Sigmoid colon (tissue), 7 donors: ENCODE measurements around the gene NR1I3. TPM values are rescaled to one million over a fixed set of nuclear protein-coding genes. Genes with fewer than 3 reads are reported as not detected.

Experiments used
- DNase-seq: peaks from one replicate; pipeline ENCODE4 v3.0.0-alpha.2; 2019
- H3K27ac ChIP-seq, 4 donors: fragments of 200-600 bp; sonication (generic); one replicate each; pipeline ENCODE4 v1.5.1; 2016 to 2019; ENCODE audit warnings: mild to moderate bottlenecking in 1 of 4
- H3K27me3 ChIP-seq, 3 donors: fragments of 200-600 bp; sonication (generic); one replicate each; pipeline ENCODE4 v1.5.1; 2019; ENCODE audit warnings: mild to moderate bottlenecking in 1 of 3
- H3K36me3 ChIP-seq, 4 donors: fragments of 200-600 bp; sonication (generic); one replicate each; pipeline ENCODE4 v1.5.1; 2016 to 2019
- H3K4me1 ChIP-seq, 4 donors: fragments of 200-600 bp; sonication (generic); one replicate each; pipeline ENCODE4 v1.5.1; 2017 to 2019
- H3K4me3 ChIP-seq, 4 donors: fragments of 200-600 bp; sonication (generic); one replicate each; pipeline ENCODE4 v1.5.1; 2017 to 2019; ENCODE audit warnings: mild to moderate bottlenecking in 2 of 4, moderate library complexity in 1 of 4
- H3K9me3 ChIP-seq, 4 donors: fragments of 200-600 bp in 3 of 4; sonication (generic) in 3 of 4; one replicate each; pipeline versions ENCODE4 v1.5.1 to v1.6.1; 2013 to 2019
- EP300 ChIP-seq, 4 donors: sonication (generic); formaldehyde crosslinking; IDR thresholded peaks; one replicate each; pipeline ENCODE4 v1.6.1; 2017; ENCODE audit warnings: antibody characterized with exemption in 4 of 4
- POLR2A ChIP-seq, 2 donors: fragments of 450-650 bp; IDR thresholded peaks; one replicate each; pipeline ENCODE4 v1.6.1; 2016; ENCODE audit warnings: antibody characterized with exemption in 2 of 2, mild to moderate bottlenecking in 2 of 2, moderate library complexity in 2 of 2
- POLR2AphosphoS5 ChIP-seq, 4 donors: sonication (generic); formaldehyde crosslinking; IDR thresholded peaks; one replicate each; pipeline ENCODE4 v1.6.1; 2017; ENCODE audit warnings: antibody characterized with exemption in 4 of 4
- WGBS, 2 donors: extraction: QIAGEN DNeasy Blood & Tissue Kit; methylation state at CpG; one replicate each; pipeline ENCODE4 v1.1.7; 2013; 5-methylcytosine and 5-hydroxymethylcytosine counted together
- intact Hi-C: fragments of 100-400 bp; cut with DNase I; formaldehyde crosslinking; loops from one replicate; pipeline ENCODE4 v1.15.1; 2023
- polyA plus RNA-seq, 3 donors: library from polyadenylated mRNA; stranded (reverse); fragments of 200-250 nt; gene quantifications; one replicate each; pipeline ENCODE4 v1.2.3, GENCODE V29; 2013
- total RNA-seq, 4 donors: library from RNA; depleted of rRNA; stranded (reverse); fragments of >200 nt; gene quantifications; one replicate each; pipeline ENCODE4 v1.1.0, GENCODE V29; 2016
- TF ChIP-seq, protein P1 (sequence below), 4 experiments: fragments of 450-650 bp in 3 of 4; fragments of 200-600 bp in 1 of 4; IDR thresholded peaks; one replicate each; pipeline ENCODE4 v1.5.1; 2016 to 2019; ENCODE audit warnings: antibody characterized with exemption in 4 of 4, mild to moderate bottlenecking in 3 of 4, moderate library complexity in 2 of 4
- donor health status: healthy with polysubstance abuse.
- donor health status: Bipolar disorder and iron deficiency.
- donor health status: healthy.

NR1I3 gene
- total and polyA plus RNA-seq, 7 donors, result 0.13 TPM; not detected in 6

GRCh38 chr1:161206411-161207140 is 31.4 kb downstream of the NR1I3 start:
- H3K27ac ChIP-seq, result peak overlapping the region; percentile 67 to 96 (median 76)
- 80 to 87% methylated on average over 12 of the region's 12 CpGs for WGBS, 2 donors
- DNase-seq, result no peak
- peaks cover 9 to 81% (median 38%) of the 10 kb centered on the region in 4 donors for H3K36me3 ChIP-seq
- H3K4me3 ChIP-seq, result no peak overlapping the region
- TF ChIP-seq POLR2A (IDR thresholded peaks at IDR 0.05) (no peak), POLR2AphosphoS5 (IDR thresholded peaks at IDR 0.05) (peak in 1 of 4 donors; percentile 36)
- intact Hi-C loops, result loop anchor here (5.0 kb wide), 1 partner anchor 86 kb away; no protein-coding TSS in a partner anchor
- H3K27me3 ChIP-seq, result no peaks in the 10 kb centered on the region
- H3K4me1 ChIP-seq, result peaks cover 0 to 61% (median 40%) of the 10 kb centered on the region in 4 donors
- no peaks in the 10 kb centered on the region for H3K9me3 ChIP-seq

- TF ChIP-seq EP300 (IDR thresholded peaks at IDR 0.05) (peak in 1 of 4 donors; percentile 4), POLR2A (IDR thresholded peaks at IDR 0.05) (peak; percentile 60 to 81), POLR2AphosphoS5 (IDR thresholded peaks at IDR 0.05) (peak; percentile 86 to 90 (median 88))
- TF ChIP-seq, protein P1, sequence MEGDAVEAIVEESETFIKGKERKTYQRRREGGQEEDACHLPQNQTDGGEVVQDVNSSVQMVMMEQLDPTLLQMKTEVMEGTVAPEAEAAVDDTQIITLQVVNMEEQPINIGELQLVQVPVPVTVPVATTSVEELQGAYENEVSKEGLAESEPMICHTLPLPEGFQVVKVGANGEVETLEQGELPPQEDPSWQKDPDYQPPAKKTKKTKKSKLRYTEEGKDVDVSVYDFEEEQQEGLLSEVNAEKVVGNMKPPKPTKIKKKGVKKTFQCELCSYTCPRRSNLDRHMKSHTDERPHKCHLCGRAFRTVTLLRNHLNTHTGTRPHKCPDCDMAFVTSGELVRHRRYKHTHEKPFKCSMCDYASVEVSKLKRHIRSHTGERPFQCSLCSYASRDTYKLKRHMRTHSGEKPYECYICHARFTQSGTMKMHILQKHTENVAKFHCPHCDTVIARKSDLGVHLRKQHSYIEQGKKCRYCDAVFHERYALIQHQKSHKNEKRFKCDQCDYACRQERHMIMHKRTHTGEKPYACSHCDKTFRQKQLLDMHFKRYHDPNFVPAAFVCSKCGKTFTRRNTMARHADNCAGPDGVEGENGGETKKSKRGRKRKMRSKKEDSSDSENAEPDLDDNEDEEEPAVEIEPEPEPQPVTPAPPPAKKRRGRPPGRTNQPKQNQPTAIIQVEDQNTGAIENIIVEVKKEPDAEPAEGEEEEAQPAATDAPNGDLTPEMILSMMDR (IDR thresholded peaks at IDR 0.05), result no peak
- Histone ChIP-seq H3K4me1 (peaks cover 0 to 83% (median 74%) of the 10 kb centered on the region in 4 donors), H3K4me3 (peak within 1 kb of the TSS; percentile 75 to 83 (median 78)), H3K36me3 (peaks cover 0 to 36% (median 10%) of the 10 kb centered on the region in 4 donors), H3K9me3 (no peaks in the 10 kb centered on the region), H3K27ac (peak within 1 kb of the TSS; percentile 94 to 97 (median 96)), H3K27me3 (no peaks in the 10 kb centered on the region)
- 2 to 5% methylated on average over 53 of the region's 53 CpGs for WGBS, 2 donors
- peak; percentile 100 for DNase-seq
- intact Hi-C loops, result loop anchor here (1.0 to 2.0 kb wide), 2 partner anchors 24 to 187 kb away; partner anchors contain the start of gene TOMM40L
Measured at GRCh38 chr1:161201836-161202712, 35.9 kb downstream of the NR1I3 start, which contains the start of gene NDUFS2. Gene NDUFS2, plus strand, starts transcription at chr1:161202367. Its CDS starts 19 bp downstream, at chr1:161202386.

DNA sequence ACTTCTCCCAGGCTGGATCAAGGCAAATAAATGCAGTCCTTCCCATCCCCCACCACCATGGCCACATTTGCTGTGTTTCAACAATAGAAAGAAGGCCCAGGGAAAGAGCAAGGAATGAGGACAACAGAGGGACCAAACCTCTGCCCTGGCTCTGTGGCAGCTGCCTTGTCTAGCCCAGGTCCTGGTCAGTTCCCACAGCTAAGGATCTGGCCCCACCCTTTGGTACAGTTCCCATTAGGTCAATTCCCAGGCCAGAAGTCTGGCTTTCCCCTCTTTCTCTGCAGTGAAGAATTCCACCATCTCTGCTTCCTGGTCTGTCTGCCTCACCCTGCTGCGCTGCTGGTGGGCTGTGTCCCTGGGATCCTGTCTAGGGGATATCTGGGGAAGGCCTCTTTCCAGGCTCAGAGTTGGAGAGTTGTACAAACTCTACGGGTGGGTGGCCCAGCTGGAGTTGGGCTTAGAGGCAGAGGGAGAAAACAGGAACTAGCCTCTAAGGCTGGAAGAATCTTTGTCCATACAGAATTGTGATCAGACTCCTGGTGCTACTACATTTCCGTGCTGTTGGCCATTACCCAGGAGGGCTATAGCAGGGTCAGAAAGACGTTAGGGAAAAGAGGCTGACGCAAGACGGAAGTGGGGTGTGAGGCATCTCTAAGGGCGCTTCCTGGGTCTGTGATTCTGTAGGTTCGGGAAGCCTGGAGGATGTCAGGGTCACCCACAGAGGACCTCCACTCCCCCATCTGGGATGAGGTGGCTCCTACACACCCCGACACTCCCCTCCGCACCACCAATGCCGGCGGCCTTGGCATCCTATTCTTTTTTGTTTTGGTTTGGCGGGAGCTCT is 36.8 kb downstream of the NR1I3 start:
- Histone ChIP-seq H3K4me3 (peak overlapping the region; percentile 75 to 83 (median 78)), H3K36me3 (peaks cover 0 to 27% (median 5%) of the 10 kb centered on the region in 4 donors), H3K4me1 (peaks cover 0 to 88% (median 75%) of the 10 kb centered on the region in 4 donors), H3K27ac (peak overlapping the region; percentile 94 to 97 (median 96)), H3K27me3 (no peaks in the 10 kb centered on the region), H3K9me3 (no peaks in the 10 kb centered on the region)
- intact Hi-C loops, result loop anchor here (2.0 kb wide), 1 partner anchor 188 kb away; no protein-coding TSS in a partner anchor
- 76 to 79% methylated on average over 13 of the region's 13 CpGs for WGBS, 2 donors
- TF ChIP-seq EP300 (IDR thresholded peaks at IDR 0.05), result peak in 2 of 4 donors; percentile 3 to 23
- no peak for TF ChIP-seq POLR2A (IDR thresholded peaks at IDR 0.05)
- TF ChIP-seq, protein P1 (IDR thresholded peaks at IDR 0.05), result no peak
- peak in 1 of 4 donors; percentile 39 for TF ChIP-seq POLR2AphosphoS5 (IDR thresholded peaks at IDR 0.05)
- peak; percentile 90 for DNase-seq

- Histone ChIP-seq H3K4me1 (peaks cover 0 to 88% (median 73%) of the 10 kb centered on the region in 4 donors), H3K4me3 (peak overlapping the region in 1 of 4 donors; percentile 75)
- DNase-seq, result no peak
Measured at GRCh38 chr1:161200421-161200991, 37.5 kb downstream of the NR1I3 start.

More at GRCh38 chr1:161200421-161200991, 37.5 kb downstream of the NR1I3 start:
- Histone ChIP-seq H3K36me3 (peaks cover 0 to 20% (median 2%) of the 10 kb centered on the region in 4 donors), H3K9me3 (no peaks in the 10 kb centered on the region), H3K27me3 (no peaks in the 10 kb centered on the region), H3K27ac (peak overlapping the region; percentile 94 to 97 (median 96))
- intact Hi-C loops, result loop anchor here (2.0 kb wide), 1 partner anchor 188 kb away; no protein-coding TSS in a partner anchor
- 73 to 80% methylated on average over 5 of the region's 5 CpGs for WGBS, 2 donors
- no peak for TF ChIP-seq POLR2A (IDR thresholded peaks at IDR 0.05)
- no peak for TF ChIP-seq EP300 (IDR thresholded peaks at IDR 0.05)
- TF ChIP-seq POLR2AphosphoS5 (IDR thresholded peaks at IDR 0.05), result no peak
- TF ChIP-seq, protein P1 (IDR thresholded peaks at IDR 0.05), result no peak
